GM12864 (cell line): ENCODE results near the gene E2F6.

Experiments
- DNase-seq: peaks from one replicate; pipeline ENCODE4 v3.0.0-alpha.2; 2011; ENCODE audit warnings: low read depth
- H3K4me3 ChIP-seq: 2 replicates; pipeline ENCODE4 v1.5.1; 2011; ENCODE audit warnings: mild to moderate bottlenecking, low read depth, low read length, control low read depth
- TF ChIP-seq, protein P1 (sequence below): IDR thresholded peaks from 2 replicates; pipeline ENCODE4 v1.5.1; 2011; ENCODE audit warnings: low read depth, mild to moderate bottlenecking, moderate library complexity, low read length, control low read depth, inconsistent platforms; ENCODE audit errors: missing control alignments

The E2F6 gene

DNA sequence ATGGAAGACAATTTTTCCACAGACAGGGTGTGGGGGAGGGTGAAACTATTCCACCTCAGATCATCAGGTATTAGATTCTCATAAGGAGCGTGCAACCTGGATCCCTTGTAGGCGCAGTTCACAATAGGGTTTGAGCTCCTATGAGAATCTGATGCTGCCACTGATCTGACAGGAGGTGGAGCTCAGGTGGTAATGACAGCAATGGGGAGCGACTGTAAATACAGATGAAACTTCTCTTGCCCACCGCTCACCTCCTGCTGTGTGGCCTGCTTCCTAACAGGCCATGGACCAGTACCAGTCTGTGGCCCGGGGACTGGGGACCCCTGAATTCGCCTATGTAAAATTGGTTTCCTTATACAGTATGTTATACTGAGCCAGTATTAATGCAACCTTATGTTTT is 27.3 kb upstream of the E2F6 start:
- H3K4me3 ChIP-seq, result no peak overlapping the region
- TF ChIP-seq, protein P1, sequence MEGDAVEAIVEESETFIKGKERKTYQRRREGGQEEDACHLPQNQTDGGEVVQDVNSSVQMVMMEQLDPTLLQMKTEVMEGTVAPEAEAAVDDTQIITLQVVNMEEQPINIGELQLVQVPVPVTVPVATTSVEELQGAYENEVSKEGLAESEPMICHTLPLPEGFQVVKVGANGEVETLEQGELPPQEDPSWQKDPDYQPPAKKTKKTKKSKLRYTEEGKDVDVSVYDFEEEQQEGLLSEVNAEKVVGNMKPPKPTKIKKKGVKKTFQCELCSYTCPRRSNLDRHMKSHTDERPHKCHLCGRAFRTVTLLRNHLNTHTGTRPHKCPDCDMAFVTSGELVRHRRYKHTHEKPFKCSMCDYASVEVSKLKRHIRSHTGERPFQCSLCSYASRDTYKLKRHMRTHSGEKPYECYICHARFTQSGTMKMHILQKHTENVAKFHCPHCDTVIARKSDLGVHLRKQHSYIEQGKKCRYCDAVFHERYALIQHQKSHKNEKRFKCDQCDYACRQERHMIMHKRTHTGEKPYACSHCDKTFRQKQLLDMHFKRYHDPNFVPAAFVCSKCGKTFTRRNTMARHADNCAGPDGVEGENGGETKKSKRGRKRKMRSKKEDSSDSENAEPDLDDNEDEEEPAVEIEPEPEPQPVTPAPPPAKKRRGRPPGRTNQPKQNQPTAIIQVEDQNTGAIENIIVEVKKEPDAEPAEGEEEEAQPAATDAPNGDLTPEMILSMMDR, result no peak
- DNase-seq, result no peak

DNA sequence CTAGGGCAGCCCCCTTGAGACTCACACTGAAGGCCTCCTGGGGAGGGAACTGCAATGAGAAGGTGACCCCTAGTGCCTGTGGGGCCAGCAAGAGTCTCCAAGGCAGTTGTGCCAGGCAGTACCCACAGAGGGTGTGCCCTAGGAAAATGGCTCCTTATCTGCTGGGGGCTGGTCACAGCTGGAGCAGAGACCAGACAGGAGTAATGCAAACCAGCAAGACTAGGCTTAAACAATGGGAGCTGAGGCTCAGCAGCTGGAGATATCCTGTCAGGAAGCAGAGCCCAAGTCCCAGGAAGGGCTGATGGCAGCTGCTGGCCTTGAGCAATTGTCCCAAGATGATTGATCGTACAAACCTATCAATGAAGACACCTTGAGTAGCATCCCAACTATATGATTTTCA is 26.8 kb upstream of the E2F6 start:
- DNase-seq, result no peak
- H3K4me3 ChIP-seq, result no peak overlapping the region
- TF ChIP-seq, protein P1, result no peak

DNA sequence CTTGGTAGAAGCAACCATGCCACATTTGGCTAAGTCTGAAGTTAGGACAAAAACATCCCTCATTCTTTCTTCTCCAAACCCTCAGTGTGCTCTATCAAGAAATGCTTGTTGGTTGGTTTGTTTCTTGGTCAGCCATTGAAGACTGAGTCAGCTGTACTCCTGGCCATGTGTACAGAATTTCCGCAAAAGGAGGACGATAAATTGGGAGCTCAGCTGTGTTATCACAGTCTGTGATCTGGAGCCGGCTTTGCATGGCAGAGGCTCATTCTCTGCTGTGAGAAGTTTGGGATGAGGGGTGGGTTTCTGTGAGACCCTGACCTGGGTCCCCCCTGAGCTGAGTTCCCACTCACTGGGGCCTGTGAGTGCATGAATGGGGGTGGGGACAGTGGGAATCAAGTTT is 26.3 kb upstream of the E2F6 start:
- TF ChIP-seq, protein P1, result no peak
- no peak overlapping the region for H3K4me3 ChIP-seq
- no peak for DNase-seq

DNA sequence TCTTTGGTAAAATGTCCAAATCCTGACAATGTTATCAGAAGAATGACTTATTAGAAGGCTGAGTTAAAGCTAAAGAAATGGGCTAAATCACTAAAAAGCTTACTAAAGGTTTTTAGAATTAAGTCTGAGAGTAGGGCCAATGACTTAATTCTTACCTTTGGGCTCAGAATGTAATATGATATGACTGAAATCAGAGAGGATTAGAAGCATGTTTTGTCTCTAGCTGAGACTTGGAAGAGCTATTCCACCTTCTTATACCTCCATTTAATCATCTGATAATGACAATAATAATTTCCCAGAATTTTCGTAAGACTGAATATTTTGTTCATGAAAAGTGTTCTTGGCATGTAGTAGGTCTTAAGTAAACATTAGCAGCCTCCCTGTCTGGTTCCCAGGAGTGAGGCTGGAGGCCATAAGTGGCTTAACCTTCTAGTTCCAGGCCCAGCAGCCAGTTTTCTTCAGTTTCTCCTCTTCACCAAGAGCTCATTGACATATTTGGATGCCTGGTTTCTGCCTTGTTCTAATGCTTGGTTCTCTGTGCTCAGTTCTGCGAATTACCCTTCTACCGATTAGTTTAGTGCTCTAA is 25.5 kb upstream of the E2F6 start:
- no peak overlapping the region for H3K4me3 ChIP-seq
- no peak for DNase-seq
- TF ChIP-seq, protein P1, result no peak

DNA sequence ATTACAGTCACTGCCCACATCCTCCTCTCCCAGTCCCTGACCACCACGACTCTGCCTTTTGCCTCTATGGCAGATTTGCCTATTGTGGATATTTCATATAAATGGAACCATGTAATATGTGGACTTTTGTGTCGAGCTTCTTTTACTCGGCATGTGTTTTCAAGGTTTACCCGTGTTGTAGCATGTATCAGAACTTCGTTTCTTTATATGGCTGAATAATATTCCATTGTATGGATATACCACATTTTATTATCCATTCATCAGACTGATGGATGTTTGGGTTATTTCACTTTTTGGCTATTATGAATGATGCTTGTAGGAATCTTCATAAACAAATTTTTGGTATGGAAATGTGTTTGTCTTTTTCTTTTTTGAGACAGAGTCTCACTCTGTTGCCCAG is 24.2 kb upstream of the E2F6 start:
- no peak overlapping the region for H3K4me3 ChIP-seq
- TF ChIP-seq, protein P1, result no peak
- DNase-seq, result no peak

DNA sequence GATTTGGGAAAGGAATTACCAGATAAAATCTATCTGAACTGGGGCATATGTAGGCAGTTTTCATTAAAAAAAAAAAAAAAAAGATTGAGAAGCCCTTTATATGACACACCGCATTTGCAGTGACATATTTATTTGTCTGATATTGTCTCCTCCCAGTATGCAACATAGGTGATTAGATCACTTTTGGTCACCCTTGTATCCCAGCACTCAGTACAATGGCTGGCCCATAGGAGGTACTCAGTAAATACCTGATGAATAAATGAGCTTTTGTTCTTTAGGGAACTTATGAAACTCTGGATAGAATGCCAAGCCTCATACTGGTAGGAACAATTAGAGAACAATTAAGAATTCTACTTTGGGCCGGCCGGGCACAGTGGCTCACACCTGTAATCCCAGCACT is 22.8 kb upstream of the E2F6 start:
- TF ChIP-seq, protein P1, result no peak
- no peak overlapping the region for H3K4me3 ChIP-seq

More for the DNA sequence above, 22.8 kb upstream of the E2F6 start:
- no peak for DNase-seq
